Subcutaneous adipose tissue (tissue), 4 donors: Measurements from ENCODE around the gene HADHB. TPM values are rescaled to one million over a fixed set of nuclear protein-coding genes. Genes with fewer than 3 reads are reported as not detected.

Experiments used
- CTCF ChIP-seq: fragments of 450-650 bp; IDR thresholded peaks from one replicate; pipeline ENCODE4 v1.5.1; 2016; ENCODE audit warnings: low read depth, mild to moderate bottlenecking, control low read depth, antibody characterized with exemption, moderate library complexity
- total RNA-seq, 4 donors: library from RNA; depleted of rRNA; stranded (reverse); fragments of >200 nt; gene quantifications; one replicate each; pipeline ENCODE4 v1.1.0, GENCODE V29; 2016

Gene HADHB
- total RNA-seq, 4 donors from 2014 or later, result 125 to 226 (median 172) TPM

GRCh38 chr2:26212011-26212410 is 32.7 kb upstream of the HADHB start:
- TF ChIP-seq CTCF, result no peak

- TF ChIP-seq CTCF, result no peak
Observed at GRCh38 chr2:26214759-26215158, 30.0 kb upstream of the HADHB start.

GRCh38 chr2:26215833-26216232 is 28.9 kb upstream of the HADHB start:
- TF ChIP-seq CTCF, result no peak

GRCh38 chr2:26216587-26216986 is 28.2 kb upstream of the HADHB start:
- no peak for TF ChIP-seq CTCF

- no peak for TF ChIP-seq CTCF
Observed at GRCh38 chr2:26217720-26218119, 27.0 kb upstream of the HADHB start.

- no peak for TF ChIP-seq CTCF
Observed at GRCh38 chr2:26223018-26223417, 21.7 kb upstream of the HADHB start.

GRCh38 chr2:26224095-26224494 is 20.6 kb upstream of the HADHB start:
- no peak for TF ChIP-seq CTCF
